HG03354 (cell line): ENCODE data around the gene TGFBR2.

Experiments used
- ATAC-seq: cut with Tn5 transposase; IDR thresholded peaks from one replicate; pipeline ENCODE4 v1.9.1; 2021; ENCODE audit warnings: mild to moderate bottlenecking; ENCODE audit not compliant: unreplicated experiment, poor library complexity, severe bottlenecking

The TGFBR2 gene

DNA sequence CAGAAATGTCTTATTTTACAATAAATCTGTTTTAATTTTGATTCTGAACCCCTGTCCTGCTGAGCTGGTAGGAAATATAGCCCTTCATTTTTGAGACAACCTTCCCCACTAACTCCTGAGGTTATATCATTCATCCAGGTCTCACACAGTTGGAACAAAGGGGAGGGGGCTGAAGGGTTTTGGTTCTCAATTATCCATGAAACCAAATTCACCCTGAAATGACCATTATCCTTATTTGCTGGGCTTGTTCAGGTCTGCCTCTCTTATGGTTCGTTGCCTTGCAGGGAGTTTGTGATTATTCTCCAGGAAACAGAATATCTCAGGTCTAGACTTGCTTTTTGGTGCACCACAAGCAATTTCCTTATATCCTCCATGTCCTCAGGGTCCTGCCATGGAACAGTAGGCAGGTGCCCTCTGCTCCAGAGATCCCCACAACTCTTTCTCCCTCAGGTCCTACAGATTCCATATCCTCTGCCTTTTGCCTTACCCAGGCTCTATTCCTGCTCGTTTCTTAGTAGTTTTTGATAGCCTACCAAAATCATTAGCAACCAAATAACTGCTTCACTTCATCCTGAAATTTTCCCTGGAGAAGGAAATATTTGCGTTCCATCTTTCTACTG lies 94.4 kb downstream of the TGFBR2 start:
- ATAC-seq = no peak

GRCh38 chr3:30702038-30702827 lies 95.8 kb downstream of the TGFBR2 start:
- ATAC-seq = no peak

- no peak for ATAC-seq
Observed at GRCh38 chr3:30702828-30703397, 96.5 kb downstream of the TGFBR2 start.

- no peak for ATAC-seq
Observed at GRCh38 chr3:30704931-30705890, 98.8 kb downstream of the TGFBR2 start.

- ATAC-seq = no peak
Observed at GRCh38 chr3:30707825-30708224, 101.4 kb downstream of the TGFBR2 start.

GRCh38 chr3:30708472-30708871 lies 102.1 kb downstream of the TGFBR2 start:
- ATAC-seq = no peak

- ATAC-seq = no peak
Observed at GRCh38 chr3:30710017-30710416, 103.6 kb downstream of the TGFBR2 start.

DNA sequence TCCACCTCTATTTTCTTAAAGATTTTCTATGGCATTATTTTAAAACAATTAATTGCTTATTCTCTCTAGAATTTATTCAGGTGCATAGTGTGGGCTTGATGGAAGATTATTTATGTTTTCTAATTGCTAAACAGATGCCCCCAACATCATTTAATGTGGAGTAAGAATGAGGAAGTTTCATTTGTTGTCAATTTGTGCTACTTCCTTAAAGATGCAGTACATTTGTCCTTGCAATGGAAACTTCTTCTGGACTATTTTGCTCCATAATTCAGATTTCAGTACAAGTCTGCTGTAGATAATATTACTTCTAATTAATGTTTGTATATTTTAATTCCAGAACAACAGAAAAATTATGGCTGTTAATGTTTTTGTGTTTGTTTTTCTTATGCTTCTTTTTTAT lies 104.8 kb downstream of the TGFBR2 start:
- ATAC-seq = no peak

- ATAC-seq = no peak
Observed at GRCh38 chr3:30711867-30712266, 105.5 kb downstream of the TGFBR2 start.

GRCh38 chr3:30712991-30713390 lies 106.6 kb downstream of the TGFBR2 start:
- ATAC-seq = no peak

- ATAC-seq = no peak
Observed at GRCh38 chr3:30713885-30714503, 107.6 kb downstream of the TGFBR2 start.

- no peak for ATAC-seq
Observed at GRCh38 chr3:30719536-30719935, 113.1 kb downstream of the TGFBR2 start.

DNA sequence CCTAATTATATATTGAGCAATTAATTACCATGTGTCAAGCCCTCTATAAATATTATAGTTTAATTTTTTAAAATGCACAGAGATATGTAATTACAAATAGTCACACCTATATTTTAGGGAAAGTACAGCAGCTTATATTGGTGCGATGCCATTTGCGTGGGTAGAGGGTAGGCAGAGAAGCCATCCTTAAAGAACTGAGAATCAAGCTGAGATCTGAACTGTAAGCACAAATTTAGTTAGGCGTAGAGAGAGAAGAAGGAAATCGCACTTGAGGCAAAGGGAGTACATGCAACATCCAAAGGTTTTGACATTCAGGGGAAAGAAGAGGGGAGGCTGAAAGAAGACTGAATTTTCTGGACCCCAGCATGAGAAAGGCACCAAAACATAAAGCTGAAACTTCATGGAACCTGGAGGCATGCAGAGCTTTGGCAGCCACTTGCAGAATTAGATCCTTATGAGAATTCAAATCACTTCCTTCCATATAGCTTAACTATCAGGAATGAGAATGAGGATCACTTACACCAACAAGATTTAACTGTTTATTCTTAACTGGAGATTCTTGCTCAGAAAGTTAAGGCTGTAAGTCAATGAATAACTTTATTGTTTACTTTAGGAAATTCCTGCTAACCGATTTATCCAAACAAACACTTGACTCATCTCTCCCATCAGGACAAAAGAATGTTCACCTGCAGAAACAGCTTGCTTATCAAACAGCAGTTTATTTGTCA lies 114.3 kb downstream of the TGFBR2 start:
- ATAC-seq = no peak

GRCh38 chr3:30721314-30721634 lies 114.9 kb downstream of the TGFBR2 start:
- ATAC-seq = no peak

- no peak for ATAC-seq
Observed at GRCh38 chr3:30723211-30723610, 116.8 kb downstream of the TGFBR2 start.

- ATAC-seq = no peak
Observed at GRCh38 chr3:30724863-30725262, 118.5 kb downstream of the TGFBR2 start.

DNA sequence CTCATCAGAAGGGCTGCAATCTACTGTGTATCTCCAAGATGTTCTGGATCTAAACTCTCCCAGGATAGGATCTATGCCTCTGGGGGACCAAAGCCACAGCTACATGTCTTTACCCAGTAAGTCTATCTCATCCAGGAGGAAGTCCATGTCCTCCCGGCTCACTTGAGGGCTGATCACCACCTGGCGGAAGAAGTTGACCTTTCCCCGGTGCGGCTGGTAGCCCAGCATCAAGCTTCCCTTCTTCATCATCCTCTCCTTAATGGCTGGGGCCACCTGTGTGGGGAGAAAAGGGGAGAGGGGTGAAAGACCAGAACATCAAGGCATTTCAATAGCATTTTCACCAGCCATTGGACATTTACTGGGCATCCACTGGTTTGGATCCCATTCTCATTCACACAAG lies 121.7 kb downstream of the TGFBR2 start:
- ATAC-seq = no peak

GRCh38 chr3:30729512-30729911 lies 123.1 kb downstream of the TGFBR2 start:
- ATAC-seq = no peak

DNA sequence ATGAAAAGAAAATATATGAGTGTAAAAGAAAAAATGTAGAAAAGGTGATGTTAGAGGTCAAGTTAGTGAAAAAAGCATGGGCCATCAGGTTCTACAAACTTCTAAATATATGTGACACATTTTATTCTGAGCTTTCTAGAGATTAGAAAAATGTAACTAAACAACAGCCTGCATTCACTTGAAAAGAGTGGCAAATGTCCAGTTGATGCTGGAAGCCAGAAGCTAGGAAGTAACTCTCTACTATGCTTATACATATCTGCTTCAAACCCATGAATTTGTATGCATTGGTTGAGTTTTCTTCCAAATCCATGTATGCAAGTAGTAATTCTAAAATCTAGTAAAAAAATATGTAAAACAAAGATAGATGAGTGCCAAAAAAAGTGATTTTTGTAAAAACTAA lies 123.5 kb downstream of the TGFBR2 start:
- ATAC-seq = no peak
